Ascending aorta (tissue), 2 donors: ENCODE results near the gene PLA2G3. TPM values are rescaled to one million over a fixed set of nuclear protein-coding genes. Genes with fewer than 3 reads are reported as not detected.

Source experiments
- DNase-seq, 2 donors: peaks; one replicate each; pipeline ENCODE4 v3.0.0-alpha.2; 2019; ENCODE audit warnings: low spot score in 2 of 2
- H3K27ac ChIP-seq, 2 donors: fragments of 200-600 bp; sonication (generic); one replicate each; pipeline ENCODE4 v1.5.1; 2016 to 2017; ENCODE audit warnings: mild to moderate bottlenecking in 1 of 2
- H3K27me3 ChIP-seq: fragments of 200-600 bp; sonication (generic); one replicate; pipeline ENCODE4 v1.5.1; 2017
- H3K36me3 ChIP-seq, 2 donors: fragments of 200-600 bp; sonication (generic); one replicate each; pipeline ENCODE4 v1.5.1; 2016
- H3K4me1 ChIP-seq, 2 donors: fragments of 200-600 bp; sonication (generic); one replicate each; pipeline ENCODE4 v1.5.1; 2016 to 2017; ENCODE audit warnings: mild to moderate bottlenecking in 1 of 2
- H3K4me3 ChIP-seq, 2 donors: fragments of 200-600 bp; sonication (generic); one replicate each; pipeline ENCODE4 v1.5.1; 2016 to 2017; ENCODE audit warnings: mild to moderate bottlenecking in 1 of 2
- H3K9me3 ChIP-seq, 2 donors: fragments of 200-600 bp; sonication (generic); one replicate each; pipeline ENCODE4 v1.5.1; 2016
- CTCF ChIP-seq, 3 experiments: fragments of 200-600 bp in 2 of 3; fragments of 450-650 bp in 1 of 3; sonication (generic) in 2 of 3; IDR thresholded peaks; one replicate each; pipeline ENCODE4 v1.5.1; 2016 to 2019; ENCODE audit warnings: antibody characterized with exemption in 3 of 3, mild to moderate bottlenecking in 1 of 3, moderate library complexity in 1 of 3
- intact Hi-C: fragments of 100-400 bp; cut with DNase I; formaldehyde crosslinking; loops from one replicate; pipeline ENCODE4 v1.15.1; 2023
- total RNA-seq: library from RNA; depleted of rRNA; stranded (reverse); fragments of >200 nt; gene quantifications from one replicate; pipeline ENCODE4 v1.1.0, GENCODE V29; 2016

The PLA2G3 gene
- total RNA-seq, 1 donor from 2014 or later: not detected

GRCh38 chr22:31144223-31144622, 3.9 kb upstream of the PLA2G3 start:
- Histone ChIP-seq H3K27ac (no peak overlapping the region), H3K4me3 (no peak overlapping the region), H3K36me3 (no peaks in the 10 kb centered on the region), H3K9me3 (no peaks in the 10 kb centered on the region), H3K27me3 (no peaks in the 10 kb centered on the region), H3K4me1 (peaks cover 5 to 21% of the 10 kb centered on the region in 2 donors)
- no peak for DNase-seq
- no peak for TF ChIP-seq CTCF (IDR thresholded peaks at IDR 0.05)
- intact Hi-C loops: no loop called here

GRCh38 chr22:31143537-31143936, 3.2 kb upstream of the PLA2G3 start:
- DNase-seq: no peak
- intact Hi-C loops: no loop called here

GRCh38 chr22:31143038-31143437, 2.7 kb upstream of the PLA2G3 start:
- no peaks in the 10 kb centered on the region for H3K36me3 ChIP-seq
- intact Hi-C loops: no loop called here
- peaks cover 0 to 11% of the 10 kb centered on the region in 2 donors for H3K4me1 ChIP-seq
- no peak overlapping the region for H3K4me3 ChIP-seq
- no peaks in the 10 kb centered on the region for H3K9me3 ChIP-seq
- H3K27me3 ChIP-seq: no peaks in the 10 kb centered on the region
- no peak for DNase-seq
- TF ChIP-seq CTCF (IDR thresholded peaks at IDR 0.05): no peak
- peak overlapping the region in 1 of 2 donors; percentile 1 for H3K27ac ChIP-seq

More at GRCh38 chr22:31143537-31143936, 3.2 kb upstream of the PLA2G3 start:
- Histone ChIP-seq H3K4me1 (peaks cover under 1 to 16% of the 10 kb centered on the region in 2 donors), H3K36me3 (no peaks in the 10 kb centered on the region), H3K9me3 (no peaks in the 10 kb centered on the region), H3K4me3 (no peak overlapping the region), H3K27ac (no peak overlapping the region), H3K27me3 (no peaks in the 10 kb centered on the region)
- no peak for TF ChIP-seq CTCF (IDR thresholded peaks at IDR 0.05)

GRCh38 chr22:31142285-31142684, 2.0 kb upstream of the PLA2G3 start:
- no peak for DNase-seq
- Histone ChIP-seq H3K36me3 (no peaks in the 10 kb centered on the region), H3K4me3 (no peak overlapping the region), H3K27me3 (no peaks in the 10 kb centered on the region), H3K27ac (peak overlapping the region in 1 of 2 donors; percentile 1), H3K9me3 (no peaks in the 10 kb centered on the region), H3K4me1 (peaks cover 0 to 11% of the 10 kb centered on the region in 2 donors)
- intact Hi-C loops: no loop called here
- no peak for TF ChIP-seq CTCF (IDR thresholded peaks at IDR 0.05)

- Histone ChIP-seq H3K4me1 (peaks cover 0 to 11% of the 10 kb centered on the region in 2 donors), H3K36me3 (no peaks in the 10 kb centered on the region), H3K27ac (no peak overlapping the region), H3K9me3 (no peaks in the 10 kb centered on the region), H3K27me3 (no peaks in the 10 kb centered on the region), H3K4me3 (no peak overlapping the region)
- no peak for TF ChIP-seq CTCF (IDR thresholded peaks at IDR 0.05)
- no peak for DNase-seq
- intact Hi-C loops: no loop called here
These were observed 1.2 kb upstream of the PLA2G3 start for GRCh38 chr22:31141551-31141950.

GRCh38 chr22:31140746-31141145, 438 bp upstream of the PLA2G3 start:
- H3K9me3 ChIP-seq: no peaks in the 10 kb centered on the region
- H3K4me1 ChIP-seq: peaks cover 0 to 11% of the 10 kb centered on the region in 2 donors
- no peaks in the 10 kb centered on the region for H3K27me3 ChIP-seq
- no peak overlapping the region for H3K4me3 ChIP-seq
- no peaks in the 10 kb centered on the region for H3K36me3 ChIP-seq
- intact Hi-C loops: no loop called here
- no peak overlapping the region for H3K27ac ChIP-seq
- no peak for DNase-seq
- no peak for TF ChIP-seq CTCF (IDR thresholded peaks at IDR 0.05)
